GM18499 (cell line): ENCODE measurements around the gene POLE4.

Experiments
- ATAC-seq: cut with Tn5 transposase; IDR thresholded peaks from one replicate; pipeline ENCODE4 v1.9.1; 2021; ENCODE audit warnings: moderate number of reproducible peaks; ENCODE audit not compliant: insufficient read depth, unreplicated experiment

The POLE4 gene

GRCh38 chr2:74939919-74940812 is 18.3 kb upstream of the POLE4 start:
- no peak for ATAC-seq

DNA sequence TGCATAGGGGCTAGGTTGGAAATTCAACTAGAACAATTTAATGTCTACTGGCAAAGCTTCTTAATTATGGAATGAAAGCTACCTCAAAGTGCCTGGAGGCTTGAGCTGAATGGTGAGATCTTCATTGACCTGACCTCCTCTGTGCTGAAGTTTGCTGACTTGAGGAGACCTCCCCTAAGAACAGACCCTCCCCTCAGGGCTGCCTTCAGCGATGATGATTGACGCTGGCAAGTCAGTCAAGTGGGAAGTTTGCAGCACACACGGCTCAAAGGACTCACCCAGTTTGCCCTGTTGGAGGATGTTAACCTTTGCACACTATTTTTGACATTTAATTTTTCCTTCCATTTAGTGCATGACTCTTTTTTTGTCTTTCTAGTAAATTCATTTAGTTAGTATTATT is 17.2 kb upstream of the POLE4 start:
- ATAC-seq = no peak

DNA sequence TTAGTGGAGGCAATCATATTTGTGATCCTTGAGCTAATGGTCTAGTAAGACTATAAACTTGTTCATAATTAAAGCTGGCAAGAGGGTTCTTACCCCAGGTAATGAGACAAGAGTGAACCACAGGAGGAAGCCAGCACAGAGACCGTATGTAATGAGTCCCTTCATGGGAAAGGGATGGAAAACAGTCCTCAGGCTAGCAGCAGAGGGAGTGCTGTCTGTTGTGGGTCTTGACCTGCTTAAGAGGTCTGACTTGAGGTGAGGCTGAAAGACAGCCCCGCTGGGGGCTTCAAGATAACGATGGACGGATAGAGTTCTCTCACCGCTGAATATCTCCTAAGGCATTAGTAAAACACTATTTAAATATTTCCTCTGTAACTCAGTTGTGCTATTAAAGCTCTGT is 16.2 kb upstream of the POLE4 start:
- no peak for ATAC-seq

DNA sequence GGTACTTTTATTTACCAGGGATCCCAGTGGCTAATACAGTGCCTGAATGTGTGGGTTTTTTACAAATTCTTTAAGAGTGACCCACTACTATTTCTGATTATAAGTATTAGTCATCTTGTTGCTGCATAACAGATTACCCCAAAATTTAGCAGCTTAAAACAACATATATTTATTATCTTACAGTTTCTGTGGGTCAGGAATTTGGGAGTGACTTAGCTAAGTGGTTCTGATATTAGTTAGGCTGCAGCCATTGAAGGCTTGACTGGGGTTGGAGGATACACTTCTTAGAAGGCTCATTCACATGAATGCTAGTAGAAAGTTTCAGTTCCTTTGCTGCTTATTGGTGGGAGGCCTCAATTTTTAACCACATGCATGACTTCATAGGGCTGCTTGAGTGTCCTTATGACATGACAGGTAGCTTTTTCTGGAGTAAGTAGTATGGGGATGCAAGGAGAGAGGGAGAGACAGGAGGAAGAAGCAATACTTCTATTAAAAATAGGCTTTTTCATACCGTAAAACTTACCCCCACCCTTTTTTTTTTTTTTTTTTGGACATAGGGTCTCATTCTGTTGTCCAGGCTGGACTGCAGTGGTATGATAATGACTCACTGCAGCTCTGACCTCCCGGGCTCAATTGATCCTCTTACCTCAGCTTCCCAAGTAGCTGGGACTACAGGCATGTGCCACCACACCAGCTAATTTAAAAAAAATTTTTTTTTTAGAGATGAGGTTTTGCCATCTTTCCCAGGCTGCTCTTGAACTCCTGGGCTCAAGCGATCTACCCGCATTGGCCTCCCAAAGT is 13.3 kb upstream of the POLE4 start:
- peak; percentile 100 for ATAC-seq

- ATAC-seq = no peak
Measured at GRCh38 chr2:74945788-74946331, 12.6 kb upstream of the POLE4 start.

DNA sequence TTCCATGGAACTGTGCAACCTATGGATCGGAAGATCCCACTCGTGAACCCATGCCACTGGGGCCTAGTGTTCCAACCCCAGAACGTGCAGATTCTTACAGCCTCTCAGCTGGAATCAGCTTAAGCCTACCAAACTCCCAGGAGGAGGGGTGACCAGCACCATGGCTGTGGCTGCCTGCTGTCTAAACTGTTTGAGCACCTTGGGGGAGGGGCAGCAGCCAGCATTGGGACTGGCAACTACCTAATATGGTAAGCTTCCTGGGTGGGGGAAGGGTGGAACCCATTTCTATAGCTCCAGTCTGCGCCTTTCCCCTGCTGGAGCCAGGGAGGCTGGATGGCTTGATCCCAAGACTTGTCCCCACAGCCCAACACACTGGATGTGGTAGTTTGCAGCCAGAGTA is 10.7 kb upstream of the POLE4 start:
- no peak for ATAC-seq

DNA sequence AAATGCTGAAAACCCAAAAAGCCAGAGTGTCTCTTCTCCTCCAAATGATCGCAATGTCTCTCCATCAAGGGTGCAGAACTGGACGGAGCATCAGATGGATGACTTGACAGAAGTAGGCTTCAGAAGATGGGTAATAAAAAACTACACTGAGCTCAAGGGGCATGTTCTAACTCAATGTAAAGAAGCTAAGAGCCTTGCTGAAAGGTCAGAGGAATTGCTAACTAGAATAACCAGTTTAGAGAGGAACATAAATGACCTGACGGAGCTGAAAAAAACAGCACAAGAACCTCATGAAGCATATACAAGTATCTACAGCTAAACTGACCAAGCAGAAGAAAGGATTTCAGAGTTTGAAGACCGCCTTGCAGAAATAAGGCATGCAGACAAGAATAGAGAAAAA is 9.7 kb upstream of the POLE4 start:
- no peak for ATAC-seq

GRCh38 chr2:74951211-74951754 is 7.2 kb upstream of the POLE4 start:
- no peak for ATAC-seq

DNA sequence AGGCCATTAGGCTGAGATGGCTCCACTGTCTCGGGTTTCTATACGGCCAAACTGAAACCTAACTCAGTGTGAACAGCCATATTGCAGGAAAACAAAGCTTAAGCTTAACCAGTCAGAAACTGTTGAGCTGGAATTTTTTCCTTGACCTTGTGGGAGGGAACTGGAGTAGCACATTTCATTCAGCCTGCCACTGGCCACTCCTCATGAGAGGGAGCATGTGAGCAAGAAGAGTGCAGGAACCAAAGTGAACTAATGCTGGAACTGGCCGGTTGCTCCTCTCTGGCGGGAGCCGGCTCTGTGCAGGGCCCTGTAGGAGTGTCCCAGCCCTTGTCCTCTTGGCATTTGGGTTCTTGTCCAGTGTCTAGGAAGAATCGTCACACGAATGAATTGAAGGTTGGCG is 5.9 kb upstream of the POLE4 start:
- ATAC-seq = no peak

- no peak for ATAC-seq
Measured at GRCh38 chr2:74953796-74954499, 4.5 kb upstream of the POLE4 start.

- ATAC-seq = no peak
Measured at GRCh38 chr2:74954500-74954874, 4.0 kb upstream of the POLE4 start.

DNA sequence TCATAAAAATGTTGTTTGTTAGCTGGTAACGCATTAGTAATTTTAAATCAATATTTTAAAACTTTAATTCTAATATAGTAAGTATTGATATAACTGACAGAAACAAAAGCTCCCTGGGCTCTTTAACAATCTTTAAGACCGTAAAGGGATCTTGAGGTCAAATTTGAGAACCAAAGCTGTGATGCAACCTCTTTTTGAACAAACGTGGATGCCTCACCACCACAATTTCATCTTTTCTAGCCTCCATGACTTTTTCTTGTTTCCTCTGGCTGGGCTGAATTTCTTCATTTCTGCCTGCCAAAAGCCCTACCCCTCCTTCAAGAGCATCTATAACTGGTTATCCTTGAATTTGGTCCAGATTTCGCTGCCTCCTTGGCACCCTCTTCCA is 563 bp upstream of the POLE4 start:
- ATAC-seq = no peak

DNA sequence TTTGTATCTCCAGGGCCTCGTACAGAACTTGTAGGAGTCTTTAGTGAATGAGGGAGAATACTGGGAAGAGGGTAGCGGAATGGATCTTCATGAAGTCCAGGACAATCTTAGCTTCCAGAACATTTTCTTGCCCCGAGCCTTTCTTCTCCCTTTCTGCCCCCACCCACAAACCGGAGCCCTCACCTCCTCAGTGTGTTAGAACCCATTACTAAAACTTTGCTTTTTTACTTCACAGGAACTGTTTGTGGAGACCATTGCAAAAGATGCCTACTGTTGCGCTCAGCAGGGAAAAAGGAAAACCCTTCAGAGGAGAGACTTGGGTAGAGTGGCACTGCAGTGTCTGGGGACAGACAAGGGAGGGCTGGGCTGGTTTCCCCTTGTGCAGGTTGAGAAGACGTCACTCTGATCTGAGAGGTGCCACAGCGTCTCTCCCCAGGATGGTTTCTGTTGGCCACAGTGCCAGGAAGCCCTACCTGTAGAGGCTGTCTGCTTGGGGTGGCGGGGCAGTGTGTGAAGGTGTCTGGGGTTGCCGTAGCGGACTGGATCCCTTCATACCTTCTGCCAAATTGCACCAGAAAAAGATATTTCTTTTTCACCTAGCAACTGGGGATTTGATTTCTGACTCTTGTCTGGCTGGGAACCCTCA is 786 bp downstream of the POLE4 start:
- no peak for ATAC-seq

DNA sequence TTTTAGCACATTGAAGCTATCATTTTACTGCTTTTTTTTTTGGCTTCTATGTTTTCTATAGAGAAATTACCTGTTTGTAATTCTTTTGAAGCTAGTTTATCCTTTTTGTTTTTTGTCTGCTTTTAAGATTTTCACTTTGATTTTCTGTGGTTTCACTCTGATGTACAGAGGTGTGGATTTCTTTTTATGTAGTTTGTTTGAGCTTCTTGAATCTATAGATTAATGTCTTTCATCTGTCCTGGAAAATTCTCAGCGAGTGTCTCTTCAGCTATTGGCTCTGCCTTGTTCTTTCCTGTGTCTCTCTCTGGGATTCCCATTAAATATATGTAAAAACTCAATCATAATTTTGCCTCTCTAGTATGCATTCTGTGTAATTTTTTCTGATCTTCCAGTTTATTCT is 8.4 kb downstream of the POLE4 start:
- no peak for ATAC-seq

- ATAC-seq = no peak
Measured at GRCh38 chr2:74975016-74975415, 16.6 kb downstream of the POLE4 start.

DNA sequence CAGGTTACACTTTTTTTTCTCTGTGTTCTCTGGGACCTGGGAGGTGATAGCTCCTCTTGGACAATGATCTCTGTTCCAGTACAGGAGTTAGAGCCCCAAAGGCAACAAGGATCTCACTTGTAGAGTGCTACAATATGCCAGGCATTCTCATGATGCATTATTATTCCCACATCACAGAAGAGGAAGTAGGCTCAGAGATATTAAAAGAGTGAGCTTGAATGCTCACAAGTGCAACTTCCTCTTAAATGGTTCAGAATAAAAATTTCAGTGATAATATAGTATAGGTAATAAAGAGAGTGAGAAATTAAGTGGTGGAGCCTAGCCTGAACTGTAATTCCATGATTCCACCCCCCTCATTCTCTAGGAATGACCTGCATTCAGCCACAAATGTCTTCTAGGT is 21.4 kb downstream of the POLE4 start:
- no peak for ATAC-seq

DNA sequence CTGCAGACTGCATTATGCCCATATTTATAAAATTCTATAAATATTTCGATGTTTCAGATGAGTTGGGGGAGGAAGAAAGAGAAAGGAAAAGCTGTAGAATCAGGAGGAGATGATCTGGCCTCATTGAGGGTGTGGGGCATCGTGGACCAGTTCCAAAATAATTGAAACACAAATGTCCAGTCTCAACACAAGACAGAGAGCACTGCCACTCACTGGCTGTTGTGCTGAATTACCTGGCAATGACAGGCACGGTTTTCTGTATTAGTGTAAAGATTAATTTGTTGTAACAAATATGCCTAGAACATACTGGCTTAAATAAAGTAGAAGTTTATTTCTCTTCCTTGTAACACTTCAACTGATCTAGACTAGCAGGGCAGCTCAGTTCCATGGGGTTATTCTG is 24.1 kb downstream of the POLE4 start:
- ATAC-seq = no peak

DNA sequence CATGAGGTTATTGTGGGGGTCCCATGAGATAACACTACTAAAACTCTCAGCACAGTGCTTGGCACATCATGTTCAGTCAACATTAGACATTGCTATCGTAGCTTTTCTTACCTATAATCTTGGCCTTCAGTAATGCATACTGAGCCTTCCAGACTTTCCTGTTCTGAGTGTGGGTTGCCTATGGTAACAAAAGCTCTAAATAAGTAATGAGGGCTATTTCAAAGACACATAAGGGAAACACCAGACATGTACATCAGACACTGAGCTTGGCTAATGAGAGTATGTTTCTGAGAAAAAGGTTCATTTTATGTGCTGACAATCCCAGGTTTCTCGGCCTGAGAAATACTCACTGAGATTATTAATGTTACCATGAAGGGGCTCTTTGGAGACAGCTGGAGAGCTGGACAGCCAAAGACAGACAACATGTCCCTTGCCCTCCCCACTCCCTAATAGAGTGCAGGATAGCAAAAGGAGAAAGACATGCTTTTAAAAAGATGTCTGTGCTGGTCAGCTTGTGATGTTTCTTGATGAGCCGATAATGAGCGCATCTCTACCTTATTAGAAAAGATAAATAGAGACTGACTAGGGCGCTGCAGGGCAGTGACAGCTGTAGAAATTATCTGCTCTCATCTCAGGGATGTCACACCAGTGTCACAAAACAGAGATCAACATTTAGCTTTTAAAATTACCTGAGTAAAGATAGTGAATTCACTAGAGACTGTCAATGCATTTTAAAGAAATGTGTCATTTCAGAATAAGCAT is 25.4 kb downstream of the POLE4 start:
- no peak for ATAC-seq

DNA sequence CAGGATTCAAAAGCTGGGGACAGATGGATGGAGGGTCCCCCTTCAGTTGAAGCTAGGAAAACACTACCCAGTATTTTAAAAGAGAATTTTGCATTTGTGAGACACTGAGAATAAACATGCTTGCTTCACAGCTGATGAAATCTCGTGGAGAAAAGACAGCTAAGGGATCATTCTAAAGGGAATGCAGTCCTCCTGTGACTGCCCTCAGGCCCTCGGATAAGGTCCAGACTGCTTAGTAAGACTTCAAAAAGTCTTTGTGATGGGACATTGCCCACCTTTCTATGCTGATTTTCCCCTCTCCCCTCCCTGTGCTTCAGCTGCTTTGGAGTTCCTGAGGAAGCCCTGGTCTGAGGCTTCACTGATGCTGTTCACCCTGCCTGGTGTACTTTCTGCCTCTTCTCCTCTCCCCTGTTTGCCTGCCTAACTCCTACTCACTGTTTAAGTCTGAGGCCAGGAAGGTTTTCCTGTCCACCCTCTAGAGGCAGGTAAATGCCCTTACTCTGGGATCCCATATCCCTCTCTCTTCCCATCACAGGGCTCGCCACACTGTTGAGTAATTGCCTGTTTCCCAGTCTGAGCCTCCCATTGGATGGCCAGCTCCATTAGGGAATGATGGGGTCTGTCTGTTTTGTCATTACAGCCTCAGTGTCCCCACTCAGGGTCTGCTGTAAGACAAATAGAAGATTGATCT is 26.6 kb downstream of the POLE4 start:
- ATAC-seq = no peak
